Activated T-cell treated with anti-CD3 and anti-CD28 coated beads for 4 hours (primary cell): ENCODE measurements around the gene CHST1.
A peak's percentile ranks its signal among the peaks of the same experiment; 100 is the strongest.

Experiments used
- DNase-seq: peaks from one replicate; pipeline ENCODE4 v3.0.0-alpha.2; 2020

CHST1 gene

DNA sequence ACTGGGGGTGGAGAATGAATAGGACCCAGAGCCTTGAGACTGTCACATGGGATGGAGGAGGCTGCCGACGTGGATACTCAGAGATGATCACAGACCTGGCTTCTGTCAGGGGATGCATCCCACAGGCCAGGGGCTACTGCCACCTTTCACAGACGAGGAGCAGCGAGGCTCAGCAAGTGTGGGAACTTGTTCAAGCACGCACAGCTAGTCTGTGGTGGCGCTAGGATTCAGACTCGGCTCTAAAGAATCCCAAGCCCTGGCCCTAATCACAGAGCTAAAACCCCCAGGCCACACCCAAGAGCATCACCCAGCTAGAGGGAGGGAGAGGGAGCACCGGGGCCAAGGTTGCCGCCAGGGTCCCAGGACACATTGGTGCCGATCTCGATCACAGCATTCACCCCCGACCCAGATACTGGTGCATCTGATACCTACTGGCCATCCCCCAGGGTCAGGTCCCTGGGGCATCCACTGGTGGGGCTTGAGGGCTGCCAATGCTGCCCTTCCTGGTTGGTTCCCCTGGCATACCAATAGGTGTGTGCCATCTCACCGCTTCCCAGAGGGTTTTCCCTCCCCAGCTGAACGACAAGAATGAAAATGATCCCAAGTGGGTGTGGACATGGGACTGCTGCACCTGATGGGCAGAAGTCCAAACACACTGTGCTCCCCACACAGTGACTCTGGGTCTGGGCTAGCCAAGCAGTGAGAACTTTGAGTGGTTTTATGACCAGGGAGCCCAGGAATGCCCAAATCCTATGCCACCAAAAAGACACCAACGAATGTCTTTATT, 6.2 kb downstream of the CHST1 start:
- DNase-seq, result no peak

DNA sequence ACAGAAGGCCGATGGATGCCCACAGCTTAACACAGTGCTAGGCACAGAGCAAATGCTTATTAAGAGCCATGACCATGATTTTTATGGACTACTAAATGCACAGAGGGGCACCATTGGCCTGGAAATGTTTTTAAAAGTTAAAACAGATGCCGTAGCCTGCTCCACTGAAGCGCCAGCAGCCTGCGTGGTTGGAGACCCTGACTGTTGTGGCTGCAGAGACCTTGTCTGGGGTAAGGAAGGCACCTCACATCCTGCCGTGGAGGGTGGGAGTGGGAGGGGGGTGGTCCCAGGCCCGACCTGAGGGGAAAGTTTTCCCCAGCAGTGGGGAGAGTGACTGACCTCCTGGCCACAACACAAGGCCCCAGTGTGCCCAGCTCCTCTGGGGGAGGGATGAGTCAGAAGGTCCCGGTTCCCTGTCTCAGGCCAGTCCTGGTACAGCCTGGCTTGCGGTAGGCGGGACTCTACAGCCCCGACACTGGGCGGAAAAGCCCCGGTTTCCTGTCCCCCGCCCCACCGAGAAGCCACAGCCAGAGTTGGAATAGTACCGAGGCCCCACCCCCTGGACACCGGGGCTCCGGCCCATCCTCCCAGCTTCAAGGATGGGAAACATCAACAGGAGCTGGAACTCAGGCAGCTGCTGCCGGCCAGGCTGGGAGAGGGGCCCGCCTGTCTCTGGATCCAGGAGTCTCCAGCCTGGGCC, 7.0 kb downstream of the CHST1 start:
- no peak for DNase-seq

DNA sequence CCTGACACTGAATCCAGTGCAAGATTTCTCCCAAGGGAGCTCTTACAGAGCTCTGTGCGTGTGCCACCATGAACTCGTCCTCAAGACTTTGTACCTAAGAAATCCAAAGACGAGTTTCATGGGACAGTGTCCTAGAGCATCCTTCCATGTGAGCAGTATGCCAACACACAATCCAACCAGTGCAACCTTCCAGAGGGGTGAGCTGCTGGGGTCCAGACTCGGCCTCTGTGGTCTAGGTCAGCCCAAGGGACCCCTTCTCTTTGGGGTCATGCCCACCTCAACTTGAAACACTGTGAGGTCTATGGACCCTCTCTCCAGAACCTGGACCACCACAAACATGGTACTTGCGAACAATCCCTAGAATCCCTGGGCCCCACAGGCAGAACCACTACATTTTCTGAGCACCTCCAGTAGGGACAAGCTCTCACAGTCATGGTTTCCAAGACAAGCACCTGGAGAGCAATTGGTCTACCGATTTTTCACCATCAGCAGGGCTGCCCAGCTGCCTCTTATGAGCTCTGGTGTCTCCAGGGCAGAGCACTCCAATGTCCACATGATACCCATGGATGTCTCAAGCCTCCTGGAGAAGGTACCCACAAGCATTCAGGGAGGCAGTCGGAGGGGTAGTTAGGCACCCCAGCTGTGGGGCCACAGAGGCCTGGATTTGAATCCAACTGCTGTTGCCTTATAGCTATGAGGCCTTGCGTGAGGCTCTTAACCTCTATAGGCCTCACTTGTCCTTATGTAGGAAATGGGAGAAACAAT, 7.7 kb downstream of the CHST1 start:
- no peak for DNase-seq

DNA sequence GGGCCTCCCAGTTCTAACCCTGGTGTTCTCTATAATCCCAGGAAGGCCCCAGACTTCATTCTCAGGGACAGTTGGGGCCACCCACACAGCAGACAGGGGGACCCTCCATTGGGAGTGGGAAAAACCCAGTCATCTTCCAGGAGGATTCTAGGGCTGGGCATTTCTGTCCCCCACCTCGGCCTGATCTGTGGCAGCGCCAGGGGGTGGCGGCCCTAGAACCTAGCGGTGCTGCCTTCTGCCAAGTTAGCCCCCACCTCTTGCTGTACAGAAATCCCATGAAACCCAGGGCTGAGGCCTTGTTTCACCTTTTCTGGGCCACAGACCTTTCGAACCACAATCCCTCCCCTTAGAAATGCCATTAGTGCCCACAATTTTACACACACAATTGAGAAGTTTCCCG, 9.6 kb downstream of the CHST1 start:
- DNase-seq, result no peak

DNA sequence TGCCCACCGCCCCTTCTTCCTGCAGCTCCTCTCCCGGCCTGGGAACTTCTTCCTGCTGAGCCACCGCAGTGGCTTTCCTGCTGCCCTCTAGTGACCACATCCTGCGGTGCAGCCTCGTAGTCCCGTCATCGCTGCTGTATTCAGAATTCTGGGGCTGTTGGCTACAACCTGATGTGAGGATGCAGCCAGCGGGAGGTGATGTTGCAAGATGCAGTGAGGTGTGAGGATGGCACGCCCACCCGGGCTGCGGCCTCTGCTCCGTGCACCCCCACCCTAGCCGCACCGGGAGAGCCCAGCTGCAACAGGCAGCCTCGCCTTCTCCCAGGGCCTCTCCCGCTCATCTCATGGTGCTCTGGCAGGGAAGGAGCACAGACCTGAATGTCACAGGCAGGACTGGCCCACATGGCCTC, 10.1 kb downstream of the CHST1 start:
- DNase-seq, result peak; percentile 44

- no peak for DNase-seq
Measured at GRCh38 chr11:45655012-45655283, 10.5 kb downstream of the CHST1 start.

DNA sequence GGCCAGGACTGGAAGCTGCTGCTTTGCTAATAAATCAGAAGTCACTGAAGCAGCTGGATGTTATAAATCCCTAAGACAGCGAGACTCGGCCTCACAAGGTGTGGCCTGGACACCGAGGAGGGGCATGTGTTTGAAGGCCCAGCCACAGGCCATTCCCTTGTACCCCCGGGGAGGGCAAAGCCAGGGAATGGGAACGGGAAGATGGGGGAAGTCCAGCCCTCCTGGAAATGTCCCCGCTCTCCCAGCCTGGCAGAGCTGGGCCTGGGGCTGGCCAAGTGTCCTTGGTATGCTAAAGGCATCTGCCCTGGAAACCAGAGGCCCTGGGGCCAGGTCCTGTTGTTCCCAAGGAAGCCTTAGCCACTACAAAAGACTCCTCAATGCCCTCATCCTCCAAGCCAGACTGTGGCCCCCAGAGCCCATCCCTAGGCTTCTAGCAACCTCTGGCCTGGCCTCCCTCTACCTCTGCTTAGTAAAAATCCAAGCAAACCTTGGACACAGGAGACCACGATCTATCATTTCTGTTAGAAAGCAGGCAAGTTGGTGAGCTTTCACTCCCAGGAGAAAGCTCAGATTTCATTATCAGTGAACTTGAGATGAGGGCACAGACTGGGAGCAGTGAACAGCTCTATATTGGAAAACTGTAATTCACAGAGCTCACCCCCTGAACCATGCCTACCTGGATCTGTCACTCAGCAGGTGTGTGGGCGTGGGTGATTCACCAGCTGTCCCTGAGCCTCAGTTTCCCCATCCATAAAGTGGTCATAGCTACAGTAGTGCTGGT, 11.0 kb downstream of the CHST1 start:
- no peak for DNase-seq

DNA sequence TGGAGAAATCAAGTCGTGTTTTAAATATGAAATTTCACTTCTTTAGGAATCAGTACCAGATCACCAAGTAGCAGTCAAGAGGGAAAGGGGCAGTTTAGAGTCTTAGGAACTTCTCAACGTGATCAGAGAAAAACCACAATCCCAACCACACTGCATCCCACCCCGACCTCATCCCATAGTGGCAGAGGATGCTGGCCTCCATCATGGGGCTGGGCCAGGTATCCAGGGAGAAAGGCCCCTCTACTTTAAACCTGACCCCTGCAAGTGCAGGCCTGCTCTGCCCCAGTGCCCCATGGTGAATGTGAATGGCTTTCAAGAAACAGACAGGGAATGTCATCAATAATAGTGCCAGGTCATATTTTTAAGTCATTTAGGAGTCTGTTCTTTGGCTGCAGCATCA, 12.1 kb downstream of the CHST1 start:
- no peak for DNase-seq

GRCh38 chr11:45652781-45653180, 12.6 kb downstream of the CHST1 start:
- no peak for DNase-seq

- no peak for DNase-seq
Measured at GRCh38 chr11:45651841-45652749, 13.3 kb downstream of the CHST1 start.

DNA sequence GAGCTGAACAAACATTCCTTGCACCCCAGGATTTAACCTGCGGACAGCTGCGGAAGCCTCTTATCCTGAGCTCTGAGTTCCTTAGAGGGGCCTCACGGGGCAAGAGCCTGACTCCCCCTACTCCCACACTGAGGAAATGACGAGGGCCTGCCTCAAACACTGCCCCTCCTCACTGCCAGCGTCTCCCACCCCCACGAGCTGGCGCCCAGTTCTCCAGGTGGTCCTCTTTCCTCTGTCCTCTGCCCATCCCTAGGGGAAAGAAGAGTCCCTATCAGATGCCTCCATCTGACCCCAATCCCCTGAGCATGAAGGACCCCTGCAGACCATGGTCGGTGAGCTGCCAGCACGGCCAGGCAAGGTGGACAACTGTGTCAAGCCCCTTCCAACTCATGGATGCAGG, 14.3 kb downstream of the CHST1 start:
- DNase-seq, result no peak

- no peak for DNase-seq
Measured at GRCh38 chr11:45650166-45651095, 15.0 kb downstream of the CHST1 start.

DNA sequence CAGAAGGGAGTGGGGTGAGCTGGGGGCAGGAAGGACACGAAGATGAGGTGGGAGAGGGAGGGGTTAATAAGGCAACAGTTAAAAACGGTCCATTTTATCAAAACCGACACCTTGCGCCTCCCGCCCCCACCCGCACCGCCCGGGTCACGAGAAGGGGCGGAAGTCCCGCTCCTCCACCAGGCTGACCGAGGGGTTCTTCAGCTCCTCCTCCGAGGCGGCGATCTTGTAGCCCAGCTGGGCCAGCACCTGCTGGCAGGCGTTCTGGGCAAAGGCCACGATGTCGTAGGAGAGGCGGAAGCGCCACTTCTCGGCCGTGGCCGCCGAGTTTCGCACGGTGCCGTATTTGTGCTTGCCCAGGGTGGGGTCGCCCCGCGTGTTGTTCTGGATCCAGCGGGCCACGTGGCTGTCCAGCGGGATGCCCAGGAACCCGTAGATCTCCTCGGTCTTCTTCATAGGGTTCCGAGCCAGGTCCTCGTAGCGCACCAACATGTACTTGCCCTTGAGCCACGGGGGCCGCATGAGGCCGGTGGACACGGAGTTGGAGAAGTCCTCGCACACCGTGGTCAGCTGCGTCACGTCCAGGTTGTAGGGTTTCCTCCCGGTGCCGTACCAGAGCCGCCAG, 15.8 kb downstream of the CHST1 start:
- no peak for DNase-seq

DNA sequence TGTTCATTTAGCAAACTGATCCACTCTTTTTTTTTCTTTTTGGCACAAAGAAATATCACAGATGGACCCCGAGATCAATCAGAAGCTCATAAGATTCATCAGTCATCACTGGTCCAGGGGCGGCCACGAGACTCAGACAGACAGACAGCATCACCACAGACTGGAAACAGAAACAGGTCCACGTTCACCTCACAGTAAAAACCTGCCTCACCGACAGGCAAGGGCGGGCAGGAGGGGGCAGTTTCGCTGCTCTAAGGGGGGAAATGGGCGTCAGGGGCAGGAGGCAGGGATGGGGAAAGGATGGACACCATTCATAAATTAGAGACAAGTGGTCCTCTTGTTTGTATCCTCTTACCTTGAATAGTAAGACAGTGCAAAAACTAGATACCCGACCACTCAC, 16.5 kb downstream of the CHST1 start:
- no peak for DNase-seq

DNA sequence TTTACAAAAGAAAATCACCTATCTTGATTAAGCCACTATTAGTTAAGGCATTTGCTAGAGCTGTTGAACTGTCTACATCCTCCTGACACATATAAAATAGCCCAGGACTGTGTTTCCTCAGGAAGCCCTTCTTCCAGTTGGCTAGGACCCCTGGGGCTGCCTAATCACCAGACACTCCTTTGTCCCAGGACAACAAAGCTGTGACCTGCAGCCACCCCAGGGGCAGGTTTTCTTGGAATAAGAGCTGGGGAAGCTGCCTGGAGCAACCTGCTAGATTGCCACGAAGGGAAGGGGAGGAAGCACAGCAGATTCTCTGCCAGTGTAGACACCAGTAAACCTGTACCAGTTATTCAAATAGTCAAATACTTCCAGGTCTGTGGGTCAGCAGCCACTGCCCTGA, 17.6 kb downstream of the CHST1 start:
- DNase-seq, result no peak

GRCh38 chr11:45647329-45647728, 18.1 kb downstream of the CHST1 start:
- DNase-seq, result no peak

GRCh38 chr11:45646275-45646927, 19.0 kb downstream of the CHST1 start:
- no peak for DNase-seq

- DNase-seq, result no peak
Measured at GRCh38 chr11:45644981-45645889, 20.2 kb downstream of the CHST1 start.
